HG03280 (cell line): ENCODE measurements around the gene SERTAD1.
"Not testable (repeated sequence)": the region's sequence is repeated elsewhere in the genome, so short reads cannot be mapped to it uniquely, and the experiment has no call there.

Experiments used
- ATAC-seq: cut with Tn5 transposase; IDR thresholded peaks from one replicate; pipeline ENCODE4 v1.9.1; 2021; ENCODE audit warnings: mild to moderate bottlenecking, moderate library complexity; ENCODE audit not compliant: unreplicated experiment

The SERTAD1 gene

GRCh38 chr19:40452016-40452415 is 26.2 kb upstream of the SERTAD1 start:
- no peak for ATAC-seq

GRCh38 chr19:40450664-40451063 is 24.9 kb upstream of the SERTAD1 start:
- ATAC-seq: no peak

GRCh38 chr19:40449506-40449905 is 23.7 kb upstream of the SERTAD1 start:
- no peak for ATAC-seq

GRCh38 chr19:40446263-40446784 is 20.5 kb upstream of the SERTAD1 start:
- ATAC-seq: no peak

- ATAC-seq: no peak
These were observed 20.0 kb upstream of the SERTAD1 start for GRCh38 chr19:40445780-40446262.

- ATAC-seq: no peak
These were observed 19.1 kb upstream of the SERTAD1 start for GRCh38 chr19:40444825-40445312.

- peak; percentile 73 for ATAC-seq
These were observed 18.4 kb upstream of the SERTAD1 start, which contains the start of gene SERTAD3 for GRCh38 chr19:40444000-40444824. TSS of gene SERTAD3 (minus strand) at chr19:40444335. CDS start at chr19:40442080, 2,255 bp downstream.

- peak; percentile 65 for ATAC-seq
These were observed 17.6 kb upstream of the SERTAD1 start for GRCh38 chr19:40443131-40443999.

- no peak for ATAC-seq
These were observed 16.7 kb upstream of the SERTAD1 start for GRCh38 chr19:40442328-40443130.

GRCh38 chr19:40441719-40442253 is 16.0 kb upstream of the SERTAD1 start:
- no peak for ATAC-seq

GRCh38 chr19:40438284-40438683 is 12.5 kb upstream of the SERTAD1 start:
- no peak for ATAC-seq

- ATAC-seq: peak; percentile 69
These were observed 7.8 kb upstream of the SERTAD1 start for GRCh38 chr19:40433391-40434216.

GRCh38 chr19:40432760-40433159 is 7.0 kb upstream of the SERTAD1 start:
- ATAC-seq: not testable (repeated sequence)

GRCh38 chr19:40431698-40432097 is 5.9 kb upstream of the SERTAD1 start:
- no peak for ATAC-seq

GRCh38 chr19:40430242-40430641 is 4.5 kb upstream of the SERTAD1 start:
- ATAC-seq: not testable (repeated sequence)

- ATAC-seq: not testable (repeated sequence)
These were observed 2.4 kb upstream of the SERTAD1 start for GRCh38 chr19:40428197-40428596.

GRCh38 chr19:40424637-40425449 is 949 bp downstream of the SERTAD1 start:
- no peak for ATAC-seq

GRCh38 chr19:40423938-40424337 is 1.9 kb downstream of the SERTAD1 start:
- no peak for ATAC-seq
